Heart left ventricle (tissue), 13 donors: ENCODE data around the gene RANBP17.

ENCODE experiments used
- CTCF ChIP-seq, 12 donors: fragments of 200-600 bp; sonication (generic) in 4 of 12; IDR thresholded peaks; one replicate each; pipeline versions ENCODE4 v1.5.0 to v1.8.0; 2018 to 2022; ENCODE audit warnings: antibody characterized with exemption in 12 of 12, mild to moderate bottlenecking in 5 of 12
- POLR2A ChIP-seq, 2 donors: fragments of 450-650 bp; IDR thresholded peaks; one replicate each; pipeline ENCODE4 v1.6.1; 2017; ENCODE audit warnings: antibody characterized with exemption in 2 of 2, mild to moderate bottlenecking in 2 of 2, moderate library complexity in 2 of 2
- donor health status: ischemic (EF 13 %, LVEDD 7.1; RV severe dilation, severe dysfunction).
- donor health status: DM: no; HTN: yes; CAD: no.
- donor health status: DM: no; HTN: no; CAD: no.
- donor health status: ischemic (EF 25% LVEDD 6.9; RV normal size, moderate dysfunction).
- donor health status: ischemic (EF 25% LVEDD 5.7; RV mildly dilated, moderate dysfunction).
- donor health status: ischemic (EF 35%, LVEDD 5.7; RV mildly dilated, moderate dysfunction).
- donor health status: nonischemic (EF 11% LVEDD 7.7; RV severe dilation, severe dysfunction).
- donor health status: DM: yes; HTN: yes; CAD: no.
- donor health status: PGD.
- donor health status: ischemic (EF 29% LVEDD 5.4; RV normal size, mild dysfunction).
- donor health status: nonischemic (EF 23%, LVEDD 6.1; RV moderate dilation, normal function).

DNA sequence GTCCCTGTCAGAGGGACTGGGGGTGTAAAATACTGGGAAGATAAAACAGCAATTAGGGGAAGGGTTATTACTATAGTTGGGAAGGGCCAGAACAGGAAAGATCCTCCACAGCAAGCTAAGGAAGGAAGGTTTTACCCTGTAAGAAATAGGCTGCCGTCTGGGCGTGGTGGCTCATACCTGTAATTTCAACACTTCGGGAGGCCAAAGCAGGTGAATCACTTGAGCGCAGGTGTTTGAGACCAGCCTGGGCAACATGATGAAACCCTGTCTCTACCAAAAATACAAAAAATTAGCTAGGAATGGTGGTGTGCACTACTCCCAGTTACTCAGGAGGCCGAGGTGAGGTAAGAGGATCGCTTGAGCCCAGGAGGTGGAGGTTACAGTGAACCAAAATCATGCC, 282.1 kb downstream of the RANBP17 start:
- TF ChIP-seq CTCF (IDR thresholded peaks at IDR 0.05) (no peak), POLR2A (IDR thresholded peaks at IDR 0.05) (no peak)
